ENCODE measurements around the gene SYNGR1. TPM values are rescaled to one million over a fixed set of nuclear protein-coding genes. Genes with fewer than 3 reads are reported as not detected.
"Not testable (repeated sequence)": the region's sequence is repeated elsewhere in the genome, so short reads cannot be mapped to it uniquely, and the experiment has no call there.

Gene SYNGR1
- total RNA-seq, 4 donors from 2014 or later, result 25.5 to 51.3 (median 38.9) TPM

GRCh38 chr22:39336411-39336810, 13.4 kb upstream of the SYNGR1 start:
- intact Hi-C loops (cut with DNase I; ENCODE audit: low total_unique reads), result no loop called here
- WGBS, 2 donors, result 89 to 94% methylated on average over 5 of the region's 5 CpGs

GRCh38 chr22:39339775-39340174, 10.0 kb upstream of the SYNGR1 start:
- not testable (repeated sequence) for DNase-seq (ENCODE audit: low spot score in 2 of 2); H3K4me3 ChIP-seq (ENCODE audit: low read depth, poor library complexity, severe bottlenecking)
- 91 to 95% methylated on average over 7 of the region's 7 CpGs for WGBS, 2 donors
- intact Hi-C loops (cut with DNase I; ENCODE audit: low total_unique reads), result loop anchor here (10.0 kb wide), 1 partner anchor 185 kb away; the partner anchor contains the start of gene ATF4

More at GRCh38 chr22:39336411-39336810, 13.4 kb upstream of the SYNGR1 start:
- H3K4me3 ChIP-seq (ENCODE audit: low read depth, poor library complexity, severe bottlenecking), result no peak overlapping the region
- DNase-seq (ENCODE audit: low spot score in 2 of 2), result no peak
- TF ChIP-seq CTCF (IDR thresholded peaks at IDR 0.05) (no peak), POLR2A (IDR thresholded peaks at IDR 0.05) (no peak)

- H3K4me3 ChIP-seq (ENCODE audit: low read depth, poor library complexity, severe bottlenecking), result no peak overlapping the region
- DNase-seq (ENCODE audit: low spot score in 2 of 2), result no peak
- WGBS, 2 donors, result 90 to 93% methylated on average over 3 of the region's 3 CpGs
- intact Hi-C loops (cut with DNase I; ENCODE audit: low total_unique reads), result loop anchor here (10.0 kb wide), 1 partner anchor 184 kb away; the partner anchor contains the start of gene ATF4
- TF ChIP-seq CTCF (IDR thresholded peaks at IDR 0.05), result no peak
- no peak for TF ChIP-seq POLR2A (IDR thresholded peaks at IDR 0.05)
Measured at GRCh38 chr22:39341179-39341578, 8.6 kb upstream of the SYNGR1 start.

- TF ChIP-seq POLR2A (IDR thresholded peaks at IDR 0.05), result no peak
- TF ChIP-seq CTCF (IDR thresholded peaks at IDR 0.05), result peak in 1 of 3 donors; percentile 48
- intact Hi-C loops (cut with DNase I; ENCODE audit: low total_unique reads), result loop anchor here (10.0 kb wide), 1 partner anchor 181 kb away; the partner anchor contains the start of gene ATF4
- no peak overlapping the region for H3K4me3 ChIP-seq (ENCODE audit: low read depth, poor library complexity, severe bottlenecking)
- DNase-seq (ENCODE audit: low spot score in 2 of 2), result peak in 1 of 2 donors; percentile 55
- WGBS, 2 donors, result 25 to 27% methylated on average over 14 to 15 of the region's 15 CpGs
Measured at GRCh38 chr22:39343259-39344045, 6.3 kb upstream of the SYNGR1 start.

GRCh38 chr22:39344046-39344390, 5.8 kb upstream of the SYNGR1 start:
- DNase-seq (ENCODE audit: low spot score in 2 of 2), result no peak
- H3K4me3 ChIP-seq (ENCODE audit: low read depth, poor library complexity, severe bottlenecking), result no peak overlapping the region
- WGBS, 2 donors, result 73 to 74% methylated on average over 8 of the region's 8 CpGs
- TF ChIP-seq POLR2A (IDR thresholded peaks at IDR 0.05), result no peak
- TF ChIP-seq CTCF (IDR thresholded peaks at IDR 0.05), result no peak
- intact Hi-C loops (cut with DNase I; ENCODE audit: low total_unique reads), result loop anchor here (10.0 kb wide), 1 partner anchor 181 kb away; the partner anchor contains the start of gene ATF4

GRCh38 chr22:39345231-39345630, 4.6 kb upstream of the SYNGR1 start:
- 89 to 98% methylated on average over 4 of the region's 4 CpGs for WGBS, 2 donors
- no peak for DNase-seq (ENCODE audit: low spot score in 2 of 2)
- TF ChIP-seq POLR2A (IDR thresholded peaks at IDR 0.05) (no peak), CTCF (IDR thresholded peaks at IDR 0.05) (no peak)
- intact Hi-C loops (cut with DNase I; ENCODE audit: low total_unique reads), result loop anchor here (10.0 kb wide), 1 partner anchor 180 kb away; the partner anchor contains the start of gene ATF4
- H3K4me3 ChIP-seq (ENCODE audit: low read depth, poor library complexity, severe bottlenecking), result no peak overlapping the region
